HepG2 (cell line): ENCODE results near the gene C20orf96. TPM values are rescaled to one million over a fixed set of nuclear protein-coding genes. Genes with fewer than 3 reads are reported as not detected.
A peak's percentile ranks its signal among the peaks of the same experiment; 100 is the strongest.

ENCODE experiments used
- AHR ChIP-seq: IDR thresholded peaks from 2 replicates; pipeline ENCODE4 v1.6.1; 2018; ENCODE audit warnings: missing genetic modification reagents, missing compliant biosample characterization
- ATF6 ChIP-seq: sonication (generic); formaldehyde crosslinking; conservative IDR thresholded peaks from 2 replicates; pipeline ENCODE4 v1.4.0; 2020; ENCODE audit warnings: missing genetic modification reagents
- CHCHD3 ChIP-seq: sonication (generic); formaldehyde crosslinking; IDR thresholded peaks from 2 replicates; pipeline ENCODE4 v1.8.0; 2022; ENCODE audit warnings: mild to moderate bottlenecking, missing genetic modification reagents, moderate library complexity
- GABPB1 ChIP-seq: IDR thresholded peaks from 2 replicates; pipeline ENCODE4 v1.6.1; 2016; ENCODE audit warnings: mild to moderate bottlenecking, missing genetic modification reagents, moderate library complexity, missing compliant biosample characterization
- HIVEP1 ChIP-seq: sonication (generic); formaldehyde crosslinking; IDR thresholded peaks from 2 replicates; pipeline ENCODE4 v1.4.0; 2020; ENCODE audit warnings: mild to moderate bottlenecking, missing genetic modification reagents
- HNRNPLL ChIP-seq: fragments of 200-400 bp; formaldehyde crosslinking; IDR thresholded peaks from 2 replicates; pipeline ENCODE4 v1.6.1; 2017; ENCODE audit warnings: mild to moderate bottlenecking, low read depth, low read length; ENCODE audit not compliant: poor library complexity, severe bottlenecking
- KDM4B ChIP-seq: sonication (generic); formaldehyde crosslinking; IDR thresholded peaks from 2 replicates; pipeline ENCODE4 v1.4.0; 2020; ENCODE audit warnings: missing genetic modification reagents
- MTA3 ChIP-seq: sonication (generic); formaldehyde crosslinking; IDR thresholded peaks from 2 replicates; pipeline ENCODE4 v1.4.0; 2020; ENCODE audit warnings: missing genetic modification reagents
- MYPOP ChIP-seq: sonication (generic); formaldehyde crosslinking; IDR thresholded peaks from 2 replicates; pipeline ENCODE4 v1.8.1; 2023; ENCODE audit warnings: mild to moderate bottlenecking, moderate library complexity, missing genetic modification reagents
- MZF1 ChIP-seq: sonication (generic); formaldehyde crosslinking; IDR thresholded peaks from 2 replicates; pipeline ENCODE4 v1.8.1; 2023; ENCODE audit warnings: mild to moderate bottlenecking, missing genetic modification reagents, borderline replicate concordance
- NFIB ChIP-seq: sonication (generic); formaldehyde crosslinking; IDR thresholded peaks from 2 replicates; pipeline ENCODE4 v1.9.0; 2021; ENCODE audit warnings: missing genetic modification reagents, mild to moderate bottlenecking, borderline replicate concordance
- SMYD3 ChIP-seq: sonication (generic); formaldehyde crosslinking; IDR thresholded peaks from 2 replicates; pipeline ENCODE4 v1.8.1; 2023; ENCODE audit warnings: mild to moderate bottlenecking, missing genetic modification reagents
- TFAP4 ChIP-seq: sonication (generic); IDR thresholded peaks from 2 replicates; pipeline ENCODE4 v1.6.1; 2016; ENCODE audit warnings: low read depth, borderline replicate concordance
- TP53 ChIP-seq: sonication (generic); formaldehyde crosslinking; conservative IDR thresholded peaks from 2 replicates; pipeline ENCODE4 v1.4.0; 2020; ENCODE audit warnings: missing genetic modification reagents
- TRIM24 ChIP-seq: sonication (generic); formaldehyde crosslinking; IDR thresholded peaks from 2 replicates; pipeline ENCODE4 v1.8.0; 2022; ENCODE audit warnings: mild to moderate bottlenecking, missing genetic modification reagents
- ZBTB14 ChIP-seq: sonication (generic); formaldehyde crosslinking; IDR thresholded peaks from 2 replicates; pipeline ENCODE4 v1.4.0; 2020; ENCODE audit warnings: missing genetic modification reagents
- ZFP82 ChIP-seq: sonication (generic); formaldehyde crosslinking; IDR thresholded peaks from 2 replicates; pipeline ENCODE4 v1.5.1; 2020; ENCODE audit warnings: mild to moderate bottlenecking, missing genetic modification reagents, borderline replicate concordance
- ZFY ChIP-seq: sonication (generic); formaldehyde crosslinking; IDR thresholded peaks from 2 replicates; pipeline ENCODE4 v1.4.0; 2020; ENCODE audit warnings: missing genetic modification reagents
- ZHX1 ChIP-seq: sonication (generic); formaldehyde crosslinking; IDR thresholded peaks from 2 replicates; pipeline ENCODE4 v1.8.1; 2022; ENCODE audit warnings: low read depth, mild to moderate bottlenecking, missing genetic modification reagents
- ZNF343 ChIP-seq: sonication (generic); formaldehyde crosslinking; IDR thresholded peaks from 2 replicates; pipeline ENCODE4 v1.4.0; 2020; ENCODE audit warnings: mild to moderate bottlenecking, missing genetic modification reagents
- ZNF367 ChIP-seq: sonication (generic); formaldehyde crosslinking; IDR thresholded peaks from 2 replicates; pipeline ENCODE4 v1.4.0; 2020; ENCODE audit warnings: missing genetic modification reagents, borderline replicate concordance
- ZNF644 ChIP-seq: IDR thresholded peaks from 2 replicates; pipeline ENCODE4 v1.6.1; 2016; ENCODE audit warnings: low read depth
- polyA plus RNA-seq, 8 experiments: library from polyadenylated mRNA; depleted of rRNA in 3 of 8; stranded (reverse) in 7 of 8; unstranded in 1 of 8; fragments of >200 nt; fragmentation: Illumina TruSeq in 4 of 8; extraction: Trizol in 4 of 8; gene quantifications; 2 replicates each; pipeline versions ENCODE4 v1.2.1 to v1.2.3, GENCODE V29; 2011 to 2016; ENCODE audit warnings: low read depth in 4 of 8, missing spikeins in 1 of 8, mixed read lengths in 1 of 8; ENCODE audit not compliant: insufficient read depth in 1 of 8
- total RNA-seq, 5 experiments: library from RNA; depleted of rRNA; stranded (reverse); fragments of >200 nt; fragmentation: Illumina TruSeq; extraction: Trizol; gene quantifications; 2 replicates each; pipeline ENCODE4 v1.2.3, GENCODE V29; 2016; ENCODE audit warnings: low read depth in 1 of 5

The C20orf96 gene
- total and polyA plus RNA-seq, 2 of the 13 experiments (the other 11 are each of a cell fraction or from before 2014, with no cell fraction given), result 3.8 to 20.6 TPM

GRCh38 chr20:330233-331149 lies 39.9 kb upstream of the C20orf96 start (continued):
- TF ChIP-seq TFAP4, result no peak
- no peak; the same call in 1 of the 2 replicates for TF ChIP-seq GABPB1
- no peak for TF ChIP-seq KDM4B (CRISPR knock-in tag)
- TF ChIP-seq ZNF644, result no peak
- no peak for TF ChIP-seq TP53 (CRISPR knock-in tag)
- TF ChIP-seq ZHX1 (CRISPR knock-in tag), result 0 out of 2 replicates have a peak, but pooled peaks have one; percentile 58
- TF ChIP-seq MTA3, result no peak
- no peak for TF ChIP-seq NFIB (CRISPR knock-in tag)
- TF ChIP-seq SMYD3, result no peak
- no peak for TF ChIP-seq MZF1 (CRISPR knock-in tag)
- TF ChIP-seq CHCHD3, result no peak
- 0 out of 2 replicates have a peak, but pooled peaks have one; percentile 8 for TF ChIP-seq ATF6 (CRISPR knock-in tag)
- TF ChIP-seq HNRNPLL, result no peak
- no peak for TF ChIP-seq TRIM24 (CRISPR knock-in tag)
- TF ChIP-seq AHR (CRISPR knock-in tag), result no peak
- no peak for TF ChIP-seq HIVEP1 (CRISPR knock-in tag)
- TF ChIP-seq ZFY (CRISPR knock-in tag), result 0 out of 2 replicates have a peak, but pooled peaks have one; percentile 15
- peak; percentile 22; the same call in 1 of the 2 replicates for TF ChIP-seq MYPOP (CRISPR knock-in tag)
- TF ChIP-seq ZFP82, result no peak
- no peak for TF ChIP-seq ZBTB14 (CRISPR knock-in tag)
- no peak for TF ChIP-seq ZNF343 (CRISPR knock-in tag)
- TF ChIP-seq ZNF367 (CRISPR knock-in tag), result no peak
